Muscle layer of colon (tissue), 2 donors: ENCODE results near the gene FOXL2NB.

Source experiments
- H3K27ac ChIP-seq: one replicate; pipeline ENCODE4 v1.7.0; 2013; ENCODE audit warnings: low read depth, mild to moderate bottlenecking, low read length, moderate library complexity
- H3K27me3 ChIP-seq, 2 donors: one replicate each; pipeline ENCODE4 v1.7.0; 2013; ENCODE audit warnings: low read length in 2 of 2, mild to moderate bottlenecking in 2 of 2; ENCODE audit not compliant: insufficient read depth in 2 of 2, control insufficient read depth in 1 of 2
- H3K36me3 ChIP-seq: one replicate; pipeline ENCODE4 v1.7.0; 2013; ENCODE audit warnings: mild to moderate bottlenecking, low read length; ENCODE audit not compliant: insufficient read depth
- H3K4me1 ChIP-seq: one replicate; pipeline ENCODE4 v1.7.0; 2013; ENCODE audit warnings: mild to moderate bottlenecking, low read length; ENCODE audit not compliant: insufficient read depth
- H3K4me3 ChIP-seq, 2 donors: one replicate each; pipeline ENCODE4 v1.7.0; 2013; ENCODE audit warnings: low read length in 2 of 2, low read depth in 1 of 2, mild to moderate bottlenecking in 1 of 2, moderate library complexity in 1 of 2
- H3K9ac ChIP-seq: one replicate; pipeline ENCODE4 v1.7.0; 2013; ENCODE audit warnings: low read length
- H3K9me3 ChIP-seq: one replicate; pipeline ENCODE4 v1.7.0; 2013; ENCODE audit warnings: mild to moderate bottlenecking, low read length
- donor health status: abdominal sarcoma.
- donor health status: Adenocarcinoma of cecum.

FOXL2NB gene

GRCh38 chr3:138941259-138941885, 5.6 kb upstream of the FOXL2NB start:
- H3K27me3 ChIP-seq: peaks cover 90 to 99% of the 10 kb centered on the region in 2 donors
- H3K4me1 ChIP-seq: peaks cover 40% of the 10 kb centered on the region
- no peak overlapping the region for H3K9ac ChIP-seq
- no peaks in the 10 kb centered on the region for H3K36me3 ChIP-seq
- no peaks in the 10 kb centered on the region for H3K9me3 ChIP-seq
- H3K4me3 ChIP-seq: no peak overlapping the region
- no peak overlapping the region for H3K27ac ChIP-seq

DNA sequence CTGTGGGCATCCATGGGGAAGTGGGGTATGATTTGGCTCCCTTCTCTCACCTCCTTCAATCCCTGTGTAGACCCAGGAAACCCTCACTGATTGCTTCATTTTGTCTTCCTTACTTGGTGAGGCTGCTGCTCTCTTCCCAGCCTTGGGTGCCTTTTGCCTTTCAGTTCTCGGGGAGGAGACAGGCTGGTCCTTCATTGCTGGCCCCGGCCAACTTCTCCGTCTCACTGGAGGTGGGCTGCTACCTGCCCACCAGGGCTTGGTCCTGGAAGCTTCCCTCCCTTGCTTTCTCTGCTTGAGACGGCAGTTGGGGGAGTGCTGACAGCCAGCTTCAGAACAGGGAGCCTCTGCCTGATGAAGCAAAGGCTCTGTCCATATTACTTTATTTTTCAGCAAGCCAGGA, 4.7 kb upstream of the FOXL2NB start:
- Histone ChIP-seq H3K9me3 (no peaks in the 10 kb centered on the region), H3K36me3 (no peaks in the 10 kb centered on the region), H3K27me3 (peaks cover 85 to 99% of the 10 kb centered on the region in 2 donors), H3K4me1 (peaks cover 40% of the 10 kb centered on the region), H3K4me3 (no peak overlapping the region), H3K9ac (no peak overlapping the region), H3K27ac (no peak overlapping the region)

GRCh38 chr3:138942861-138943623, 4.0 kb upstream of the FOXL2NB start:
- Histone ChIP-seq H3K4me1 (peaks cover 32% of the 10 kb centered on the region), H3K9ac (no peak overlapping the region), H3K4me3 (no peak overlapping the region), H3K9me3 (no peaks in the 10 kb centered on the region), H3K36me3 (no peaks in the 10 kb centered on the region), H3K27ac (no peak overlapping the region), H3K27me3 (peaks cover 84 to 97% of the 10 kb centered on the region in 2 donors)

DNA sequence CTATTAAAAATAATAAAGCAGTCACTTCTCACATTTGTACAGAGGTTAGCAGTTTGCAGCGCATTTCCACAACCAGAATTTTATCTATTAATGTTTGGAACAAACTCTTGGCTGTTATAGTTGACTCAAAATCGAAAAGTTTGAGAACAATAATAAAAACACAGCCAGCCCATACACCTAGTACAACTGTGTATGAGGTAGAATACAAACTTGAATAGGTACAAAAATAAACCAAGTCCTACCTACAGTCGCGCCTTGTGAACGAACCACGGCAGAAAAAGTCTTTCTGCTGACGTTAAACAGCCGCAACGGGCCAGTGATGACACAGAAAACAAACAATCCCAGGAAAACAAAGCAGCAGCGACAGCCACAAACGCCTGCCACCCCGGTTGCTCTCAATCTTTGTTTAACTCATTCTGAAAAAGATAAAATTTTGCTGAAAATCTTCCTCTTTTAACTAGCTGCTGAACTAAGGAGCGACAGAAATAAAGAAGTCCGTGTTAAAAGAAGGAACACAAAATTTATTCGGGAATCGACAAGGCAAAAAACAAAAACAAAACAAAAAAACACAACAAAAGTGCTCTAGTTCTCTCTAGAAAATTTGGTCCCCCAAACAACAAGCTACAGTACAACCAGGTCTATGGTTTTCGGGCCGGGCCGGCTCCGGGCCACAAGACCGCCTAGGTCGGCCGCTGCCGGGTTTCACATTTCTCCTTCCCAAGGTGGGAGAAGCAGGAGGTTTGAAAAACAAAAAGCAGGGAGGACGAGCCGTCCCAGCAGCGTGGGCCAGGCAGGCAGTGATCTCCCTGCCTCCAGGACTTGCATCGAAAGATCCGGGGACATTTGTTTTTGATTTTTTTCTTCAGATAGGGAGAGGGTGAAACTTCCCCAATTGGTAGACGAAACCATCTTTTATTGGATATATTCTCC, 3.0 kb upstream of the FOXL2NB start:
- Histone ChIP-seq H3K27me3 (peaks cover 80 to 96% of the 10 kb centered on the region in 2 donors), H3K4me1 (peaks cover 24% of the 10 kb centered on the region), H3K36me3 (no peaks in the 10 kb centered on the region), H3K4me3 (no peak overlapping the region), H3K27ac (no peak overlapping the region), H3K9ac (no peak overlapping the region), H3K9me3 (no peaks in the 10 kb centered on the region)

GRCh38 chr3:138944654-138944928, 2.4 kb upstream of the FOXL2NB start:
- H3K36me3 ChIP-seq: no peaks in the 10 kb centered on the region
- H3K9me3 ChIP-seq: no peaks in the 10 kb centered on the region
- H3K4me3 ChIP-seq: no peak overlapping the region
- H3K9ac ChIP-seq: no peak overlapping the region
- H3K27ac ChIP-seq: no peak overlapping the region
- peaks cover 80 to 96% of the 10 kb centered on the region in 2 donors for H3K27me3 ChIP-seq
- H3K4me1 ChIP-seq: peaks cover 24% of the 10 kb centered on the region

DNA sequence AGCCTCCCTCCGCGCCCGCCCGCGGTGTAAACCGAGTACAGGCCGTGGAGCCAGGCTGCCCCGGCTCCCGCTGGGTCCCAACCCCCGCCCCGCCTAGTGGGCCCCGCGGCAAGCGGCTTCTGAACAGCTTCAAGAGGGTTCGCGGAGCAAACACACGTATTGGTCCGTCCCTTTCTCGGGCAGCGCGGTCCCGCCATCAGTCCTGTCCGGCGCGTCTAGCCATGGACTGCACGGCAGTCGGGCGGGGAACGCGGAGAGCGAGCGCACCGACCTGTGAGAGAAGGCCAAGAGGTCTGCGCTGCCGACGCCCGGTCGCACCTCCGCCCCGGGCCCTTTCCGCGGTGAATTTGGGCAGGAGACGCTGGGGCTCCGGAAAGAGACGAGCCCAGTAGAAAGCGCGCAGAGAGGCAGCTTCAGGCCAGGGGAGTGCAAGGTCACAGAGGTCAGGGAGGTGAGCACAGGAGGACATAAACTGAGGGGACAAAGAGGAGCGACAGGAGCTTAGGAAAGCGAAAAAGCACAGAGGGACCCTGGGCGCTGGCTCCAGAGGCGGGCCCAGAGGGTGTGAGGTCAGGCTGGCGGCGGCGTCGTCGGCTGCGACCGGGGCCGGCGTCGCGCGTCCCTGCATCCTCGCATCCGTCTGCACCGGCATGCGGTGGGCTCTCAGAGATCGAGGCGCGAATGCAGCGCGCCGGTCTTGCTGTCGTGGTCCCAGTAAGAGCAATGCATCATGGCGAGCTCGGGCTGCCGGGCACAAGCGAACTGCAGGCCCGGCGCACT, 1.9 kb upstream of the FOXL2NB start:
- H3K27me3 ChIP-seq: peaks cover 76 to 96% of the 10 kb centered on the region in 2 donors

GRCh38 chr3:138945709-138946662, 1.0 kb upstream of the FOXL2NB start:
- Histone ChIP-seq H3K4me1 (peaks cover 28% of the 10 kb centered on the region), H3K9me3 (no peaks in the 10 kb centered on the region), H3K36me3 (no peaks in the 10 kb centered on the region), H3K27me3 (peaks cover 74 to 93% of the 10 kb centered on the region in 2 donors), H3K9ac (no peak overlapping the region), H3K4me3 (peak overlapping the region; percentile 30 to 54), H3K27ac (no peak overlapping the region)

More for the DNA sequence above, 1.9 kb upstream of the FOXL2NB start:
- Histone ChIP-seq H3K36me3 (no peaks in the 10 kb centered on the region), H3K9ac (no peak overlapping the region), H3K4me3 (peak overlapping the region in 1 of 2 donors; percentile 7), H3K4me1 (peaks cover 28% of the 10 kb centered on the region), H3K9me3 (no peaks in the 10 kb centered on the region), H3K27ac (no peak overlapping the region)

DNA sequence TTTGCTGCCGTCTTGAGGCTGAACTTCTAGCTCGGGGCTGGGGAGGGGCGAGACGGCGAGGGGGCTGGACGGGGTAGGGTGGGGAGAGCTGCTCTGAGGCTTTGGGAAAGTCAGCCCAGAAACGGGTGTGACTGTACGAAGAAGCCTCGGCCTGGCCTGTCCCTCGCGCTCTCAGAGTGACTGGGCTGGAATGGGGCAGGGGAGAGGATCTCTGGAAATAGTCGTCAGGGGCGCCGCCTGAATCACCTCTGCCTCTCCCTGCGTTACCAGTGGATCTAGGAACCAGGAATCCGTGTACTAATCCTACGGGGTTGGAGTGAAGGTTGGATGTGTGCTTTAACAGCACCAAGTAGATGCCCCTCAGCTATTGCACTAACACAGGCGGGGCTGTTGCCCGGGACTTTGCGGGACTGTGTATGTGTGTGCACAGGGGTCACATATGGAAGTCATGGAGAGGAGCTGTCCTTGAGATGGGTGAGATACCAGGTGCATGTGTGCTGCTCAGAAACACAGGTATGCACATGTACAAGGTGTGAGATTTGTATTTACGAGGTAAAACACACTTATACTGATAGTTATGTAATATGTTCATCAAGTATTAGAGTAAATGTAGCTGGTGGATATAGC, 591 bp downstream of the FOXL2NB start:
- Histone ChIP-seq H3K9ac (no peak overlapping the region), H3K9me3 (no peaks in the 10 kb centered on the region), H3K27ac (no peak overlapping the region), H3K4me3 (peak overlapping the region in 1 of 2 donors; percentile 54), H3K4me1 (peaks cover 28% of the 10 kb centered on the region), H3K36me3 (no peaks in the 10 kb centered on the region), H3K27me3 (peaks cover 69 to 84% of the 10 kb centered on the region in 2 donors)

GRCh38 chr3:138948371-138949001, 1.5 kb downstream of the FOXL2NB start:
- no peaks in the 10 kb centered on the region for H3K9me3 ChIP-seq
- no peak overlapping the region for H3K4me3 ChIP-seq
- peaks cover 28% of the 10 kb centered on the region for H3K4me1 ChIP-seq
- no peak overlapping the region for H3K9ac ChIP-seq
- H3K27ac ChIP-seq: no peak overlapping the region
- H3K27me3 ChIP-seq: peaks cover 64 to 75% of the 10 kb centered on the region in 2 donors
- no peaks in the 10 kb centered on the region for H3K36me3 ChIP-seq
